ENCODE results near the gene CRY1.
"Not testable (repeated sequence)": the region's sequence is repeated elsewhere in the genome, so short reads cannot be mapped to it uniquely, and the experiment has no call there.

The CRY1 gene

DNA sequence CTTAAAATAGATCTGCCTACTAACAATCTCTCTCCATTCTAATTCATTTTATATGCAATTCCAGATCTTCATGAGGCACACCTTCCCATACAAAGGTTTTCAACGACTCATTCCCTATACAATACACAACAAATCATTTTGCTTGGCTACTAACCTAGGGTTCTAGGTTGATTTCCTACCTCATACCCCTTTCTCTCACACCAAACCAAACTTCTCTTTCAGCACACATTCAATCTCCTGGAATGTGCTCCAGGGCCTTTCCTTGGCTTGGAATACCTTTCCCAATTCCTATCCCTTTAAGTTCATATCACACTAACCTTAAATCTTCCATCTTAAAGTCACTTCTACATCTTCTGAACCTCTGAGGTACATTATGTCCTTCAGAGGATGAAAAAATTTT is 67.7 kb downstream of the CRY1 start:
- DNase-seq (ENCODE audit: low read depth), result no peak
- TF ChIP-seq, protein P1, sequence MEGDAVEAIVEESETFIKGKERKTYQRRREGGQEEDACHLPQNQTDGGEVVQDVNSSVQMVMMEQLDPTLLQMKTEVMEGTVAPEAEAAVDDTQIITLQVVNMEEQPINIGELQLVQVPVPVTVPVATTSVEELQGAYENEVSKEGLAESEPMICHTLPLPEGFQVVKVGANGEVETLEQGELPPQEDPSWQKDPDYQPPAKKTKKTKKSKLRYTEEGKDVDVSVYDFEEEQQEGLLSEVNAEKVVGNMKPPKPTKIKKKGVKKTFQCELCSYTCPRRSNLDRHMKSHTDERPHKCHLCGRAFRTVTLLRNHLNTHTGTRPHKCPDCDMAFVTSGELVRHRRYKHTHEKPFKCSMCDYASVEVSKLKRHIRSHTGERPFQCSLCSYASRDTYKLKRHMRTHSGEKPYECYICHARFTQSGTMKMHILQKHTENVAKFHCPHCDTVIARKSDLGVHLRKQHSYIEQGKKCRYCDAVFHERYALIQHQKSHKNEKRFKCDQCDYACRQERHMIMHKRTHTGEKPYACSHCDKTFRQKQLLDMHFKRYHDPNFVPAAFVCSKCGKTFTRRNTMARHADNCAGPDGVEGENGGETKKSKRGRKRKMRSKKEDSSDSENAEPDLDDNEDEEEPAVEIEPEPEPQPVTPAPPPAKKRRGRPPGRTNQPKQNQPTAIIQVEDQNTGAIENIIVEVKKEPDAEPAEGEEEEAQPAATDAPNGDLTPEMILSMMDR (conservative IDR thresholded peaks at IDR 0.05; ENCODE audit: control insufficient read depth, insufficient read depth, low read depth, low read length), result no peak
- H3K4me3 ChIP-seq (ENCODE audit: control insufficient read depth, low read depth, low read length), result no peak overlapping the region

DNA sequence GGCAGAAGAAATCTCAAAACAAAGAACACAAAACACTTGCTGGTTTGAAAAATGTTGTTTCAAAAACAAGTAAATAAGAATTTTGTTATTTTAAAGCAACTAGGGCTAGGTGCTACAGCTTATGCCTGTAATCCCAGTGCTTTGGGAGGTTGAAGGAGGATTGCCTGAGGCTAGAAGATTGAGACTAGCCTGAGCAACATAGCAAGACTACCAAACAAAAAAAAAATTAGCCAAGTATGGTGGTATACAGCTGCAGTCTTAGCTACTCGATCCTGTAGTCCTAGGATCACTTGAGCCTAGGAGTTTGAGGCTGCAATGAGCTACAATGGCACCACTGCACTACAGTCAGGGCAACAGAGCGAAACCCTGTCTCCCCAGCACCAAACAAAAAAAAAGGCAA is 73.8 kb downstream of the CRY1 start:
- H3K4me3 ChIP-seq (ENCODE audit: control insufficient read depth, low read depth, low read length), result no peak overlapping the region
- DNase-seq (ENCODE audit: low read depth), result no peak
- TF ChIP-seq, protein P1 (conservative IDR thresholded peaks at IDR 0.05; ENCODE audit: control insufficient read depth, insufficient read depth, low read depth, low read length), result no peak

DNA sequence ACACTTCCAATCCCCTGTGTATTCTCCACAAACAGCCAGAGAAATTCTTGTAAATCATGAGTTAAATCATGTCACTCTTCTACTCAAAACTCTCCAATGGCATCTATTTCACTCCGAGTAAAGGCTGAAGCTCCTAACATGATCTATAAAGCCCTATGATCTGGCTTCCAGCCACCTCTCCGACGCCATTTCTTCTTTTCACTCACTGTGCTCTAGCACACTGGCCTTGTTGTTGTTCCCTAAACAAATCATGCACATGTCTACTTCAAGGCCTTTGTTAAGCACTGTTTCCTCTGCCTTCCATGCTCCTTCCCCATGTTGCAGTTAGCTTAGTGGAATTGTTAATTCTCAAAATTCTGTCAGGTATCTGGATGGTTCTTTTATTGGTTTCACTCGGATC is 76.3 kb downstream of the CRY1 start:
- no peak for DNase-seq (ENCODE audit: low read depth)
- H3K4me3 ChIP-seq (ENCODE audit: control insufficient read depth, low read depth, low read length), result no peak overlapping the region
- TF ChIP-seq, protein P1 (conservative IDR thresholded peaks at IDR 0.05; ENCODE audit: control insufficient read depth, insufficient read depth, low read depth, low read length), result no peak

DNA sequence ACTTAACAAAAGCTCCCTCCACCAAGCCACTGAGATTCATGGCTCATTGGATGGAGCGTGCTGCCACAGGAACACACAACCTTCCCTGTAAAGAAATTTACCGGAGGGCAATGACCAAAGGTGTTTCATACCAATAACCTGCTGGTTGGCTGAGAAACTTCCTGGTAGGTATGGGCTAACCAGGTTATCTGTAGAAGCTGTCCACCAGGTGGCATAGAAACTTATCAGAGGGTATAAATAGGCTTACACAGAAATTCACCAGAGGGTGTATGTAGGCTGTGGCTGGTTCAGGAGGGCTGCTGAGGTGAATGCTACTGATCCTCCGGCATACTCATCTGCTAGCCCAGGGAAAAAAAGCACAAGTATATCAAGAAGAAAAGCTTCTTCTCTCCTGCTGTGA is 79.3 kb downstream of the CRY1 start:
- TF ChIP-seq, protein P1 (conservative IDR thresholded peaks at IDR 0.05; ENCODE audit: control insufficient read depth, insufficient read depth, low read depth, low read length), result no peak
- DNase-seq (ENCODE audit: low read depth), result no peak
- no peak overlapping the region for H3K4me3 ChIP-seq (ENCODE audit: control insufficient read depth, low read depth, low read length)

DNA sequence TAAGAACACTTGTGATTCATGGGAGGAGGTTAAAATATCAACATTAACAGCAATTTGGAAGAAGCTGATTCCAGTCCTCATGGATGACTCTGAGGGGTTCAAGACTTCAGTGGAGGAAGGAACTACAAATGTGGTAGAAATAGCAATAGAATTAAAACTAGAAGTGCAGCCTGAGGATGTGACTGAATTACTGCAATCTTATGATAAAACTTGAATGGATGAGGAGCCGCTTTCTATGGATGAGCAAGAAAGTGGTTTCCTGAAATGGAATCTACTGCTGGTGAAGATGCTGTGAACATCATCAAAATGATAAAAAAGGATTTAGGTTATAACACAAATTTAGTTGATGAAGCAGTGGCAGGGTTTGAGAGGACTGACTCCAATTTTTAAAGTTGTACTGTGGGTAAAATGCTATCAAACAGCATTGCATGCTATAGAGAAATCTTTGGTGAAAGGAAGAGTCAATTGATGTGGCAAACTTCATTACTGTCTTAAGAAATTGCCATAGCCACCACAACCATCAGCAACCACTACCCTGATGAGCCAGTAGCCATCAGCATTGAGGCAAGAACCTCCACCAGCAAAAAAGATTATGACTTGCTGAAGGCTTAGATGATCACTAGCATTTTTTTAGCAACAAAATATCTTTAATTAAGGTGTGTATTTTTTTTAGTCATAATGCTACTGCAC is 80.5 kb downstream of the CRY1 start:
- no peak for DNase-seq (ENCODE audit: low read depth)
- no peak overlapping the region for H3K4me3 ChIP-seq (ENCODE audit: control insufficient read depth, low read depth, low read length)
- TF ChIP-seq, protein P1 (conservative IDR thresholded peaks at IDR 0.05; ENCODE audit: control insufficient read depth, insufficient read depth, low read depth, low read length), result no peak

DNA sequence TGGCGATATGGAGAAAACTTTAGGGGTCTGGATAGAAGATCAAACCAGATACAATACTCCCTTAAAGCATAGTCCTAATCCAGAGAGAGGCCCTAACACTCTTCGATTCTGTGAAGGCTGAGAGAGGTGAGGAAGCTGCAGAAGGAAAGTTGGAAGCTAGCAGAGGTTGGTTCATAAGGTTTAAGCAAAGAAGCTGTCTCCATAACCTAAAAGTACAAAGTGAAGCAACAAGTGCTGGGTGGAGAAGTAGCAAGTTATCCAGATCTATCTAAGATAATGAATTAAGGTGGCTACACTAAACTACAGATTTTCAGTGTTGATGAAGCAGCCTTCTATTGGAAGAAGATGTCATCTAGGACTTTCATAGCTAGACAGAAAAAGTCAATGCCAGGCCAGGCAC is 81.8 kb downstream of the CRY1 start:
- DNase-seq (ENCODE audit: low read depth), result no peak
- TF ChIP-seq, protein P1 (conservative IDR thresholded peaks at IDR 0.05; ENCODE audit: control insufficient read depth, insufficient read depth, low read depth, low read length), result no peak
- H3K4me3 ChIP-seq (ENCODE audit: control insufficient read depth, low read depth, low read length), result no peak overlapping the region

DNA sequence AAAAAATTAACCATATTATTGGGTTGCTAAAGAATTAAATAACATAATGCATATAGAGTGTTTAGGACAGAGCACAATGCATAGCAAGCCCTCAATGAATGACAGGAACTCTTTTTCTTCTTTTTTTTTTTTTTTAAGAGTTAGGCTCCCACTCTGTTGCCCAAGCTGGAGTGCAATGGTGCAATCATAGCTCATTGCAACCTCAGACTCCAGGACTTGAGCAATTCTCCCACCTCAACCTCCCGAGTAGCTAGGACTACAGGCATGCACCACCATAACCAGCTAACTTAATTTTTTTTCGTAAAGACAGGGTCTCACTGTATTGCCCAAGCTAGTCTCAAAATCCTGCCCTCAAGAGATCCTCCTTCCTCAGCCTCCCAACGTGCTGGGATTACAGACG is 85.9 kb downstream of the CRY1 start:
- DNase-seq (ENCODE audit: low read depth), result no peak
- TF ChIP-seq, protein P1 (conservative IDR thresholded peaks at IDR 0.05; ENCODE audit: control insufficient read depth, insufficient read depth, low read depth, low read length), result no peak

DNA sequence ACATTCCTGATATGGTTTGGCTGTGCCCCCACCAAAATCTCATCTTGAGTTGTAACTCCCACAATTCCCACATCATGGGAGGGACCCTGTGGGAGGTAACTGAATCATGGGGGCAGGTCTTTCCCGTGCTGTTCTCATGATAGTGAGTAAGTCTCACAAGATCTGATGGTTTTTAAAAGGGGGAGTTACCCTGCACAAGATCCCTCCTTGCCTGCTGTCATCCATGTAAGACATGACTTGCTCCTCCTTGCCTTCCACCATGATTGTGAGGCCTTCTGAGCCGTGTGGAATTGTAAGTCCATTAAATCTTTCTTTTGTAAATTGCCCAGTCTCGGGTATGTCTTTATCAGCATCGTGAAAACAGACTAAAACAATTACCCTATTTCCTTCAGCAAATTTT is 90.7 kb downstream of the CRY1 start:
- H3K4me3 ChIP-seq (ENCODE audit: control insufficient read depth, low read depth, low read length), result not testable (repeated sequence)
- DNase-seq (ENCODE audit: low read depth), result peak; percentile 35

More for the DNA sequence above, 85.9 kb downstream of the CRY1 start:
- H3K4me3 ChIP-seq (ENCODE audit: control insufficient read depth, low read depth, low read length), result no peak overlapping the region

Measured in fibroblast of mammary gland (primary cell).